GM12874 (cell line): ENCODE data around the gene TMEM184A.

Experiments
- TF ChIP-seq, protein P1 (sequence below): IDR thresholded peaks from 2 replicates; pipeline ENCODE4 v1.5.1; 2011; ENCODE audit warnings: low read depth, mild to moderate bottlenecking, control low read depth, low read length, moderate library complexity; ENCODE audit not compliant: insufficient read depth

TMEM184A gene

GRCh38 chr7:1569833-1570632 lies 14.0 kb upstream of the TMEM184A start, which contains the start of gene PSMG3:
Gene PSMG3, minus strand, starts transcription at chr7:1570032. Its CDS starts 693 bp downstream, at chr7:1569339.
- TF ChIP-seq, protein P1, sequence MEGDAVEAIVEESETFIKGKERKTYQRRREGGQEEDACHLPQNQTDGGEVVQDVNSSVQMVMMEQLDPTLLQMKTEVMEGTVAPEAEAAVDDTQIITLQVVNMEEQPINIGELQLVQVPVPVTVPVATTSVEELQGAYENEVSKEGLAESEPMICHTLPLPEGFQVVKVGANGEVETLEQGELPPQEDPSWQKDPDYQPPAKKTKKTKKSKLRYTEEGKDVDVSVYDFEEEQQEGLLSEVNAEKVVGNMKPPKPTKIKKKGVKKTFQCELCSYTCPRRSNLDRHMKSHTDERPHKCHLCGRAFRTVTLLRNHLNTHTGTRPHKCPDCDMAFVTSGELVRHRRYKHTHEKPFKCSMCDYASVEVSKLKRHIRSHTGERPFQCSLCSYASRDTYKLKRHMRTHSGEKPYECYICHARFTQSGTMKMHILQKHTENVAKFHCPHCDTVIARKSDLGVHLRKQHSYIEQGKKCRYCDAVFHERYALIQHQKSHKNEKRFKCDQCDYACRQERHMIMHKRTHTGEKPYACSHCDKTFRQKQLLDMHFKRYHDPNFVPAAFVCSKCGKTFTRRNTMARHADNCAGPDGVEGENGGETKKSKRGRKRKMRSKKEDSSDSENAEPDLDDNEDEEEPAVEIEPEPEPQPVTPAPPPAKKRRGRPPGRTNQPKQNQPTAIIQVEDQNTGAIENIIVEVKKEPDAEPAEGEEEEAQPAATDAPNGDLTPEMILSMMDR: peak; percentile 32; the same call in 1 of the 2 replicates

- TF ChIP-seq, protein P1: no peak
Measured at GRCh38 chr7:1569440-1569832, 13.4 kb upstream of the TMEM184A start.

- TF ChIP-seq, protein P1: no peak
Measured at GRCh38 chr7:1569016-1569415, 13.0 kb upstream of the TMEM184A start.

DNA sequence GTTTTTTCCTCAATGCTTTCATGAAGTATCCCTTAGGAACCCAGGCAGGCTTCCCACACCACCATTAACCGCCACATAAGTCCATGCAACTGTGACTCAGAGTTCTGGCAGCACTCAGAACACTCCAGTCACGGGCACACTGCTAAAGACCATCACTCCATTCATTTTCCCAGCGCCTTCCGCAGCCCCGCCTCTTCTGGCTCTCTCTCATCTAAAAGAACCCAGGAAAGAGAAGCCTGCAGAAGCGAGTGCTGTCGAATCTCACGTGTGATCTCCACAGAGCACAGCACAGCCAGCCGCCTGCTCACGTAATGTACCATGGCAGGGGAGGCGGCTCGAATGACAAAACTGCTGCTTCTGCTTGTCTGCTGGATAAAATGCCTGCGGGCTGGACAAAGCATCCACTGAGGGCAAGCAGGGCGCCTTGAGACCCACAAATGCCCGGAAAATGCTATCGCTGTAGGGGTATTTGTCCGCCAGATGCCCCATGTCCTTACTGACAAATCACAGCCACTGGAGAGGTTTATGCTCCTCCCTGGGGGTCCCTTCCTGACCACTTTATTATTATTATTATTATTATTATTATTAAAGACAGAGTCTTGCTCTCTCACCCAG lies 12.0 kb upstream of the TMEM184A start:
- TF ChIP-seq, protein P1: no peak

DNA sequence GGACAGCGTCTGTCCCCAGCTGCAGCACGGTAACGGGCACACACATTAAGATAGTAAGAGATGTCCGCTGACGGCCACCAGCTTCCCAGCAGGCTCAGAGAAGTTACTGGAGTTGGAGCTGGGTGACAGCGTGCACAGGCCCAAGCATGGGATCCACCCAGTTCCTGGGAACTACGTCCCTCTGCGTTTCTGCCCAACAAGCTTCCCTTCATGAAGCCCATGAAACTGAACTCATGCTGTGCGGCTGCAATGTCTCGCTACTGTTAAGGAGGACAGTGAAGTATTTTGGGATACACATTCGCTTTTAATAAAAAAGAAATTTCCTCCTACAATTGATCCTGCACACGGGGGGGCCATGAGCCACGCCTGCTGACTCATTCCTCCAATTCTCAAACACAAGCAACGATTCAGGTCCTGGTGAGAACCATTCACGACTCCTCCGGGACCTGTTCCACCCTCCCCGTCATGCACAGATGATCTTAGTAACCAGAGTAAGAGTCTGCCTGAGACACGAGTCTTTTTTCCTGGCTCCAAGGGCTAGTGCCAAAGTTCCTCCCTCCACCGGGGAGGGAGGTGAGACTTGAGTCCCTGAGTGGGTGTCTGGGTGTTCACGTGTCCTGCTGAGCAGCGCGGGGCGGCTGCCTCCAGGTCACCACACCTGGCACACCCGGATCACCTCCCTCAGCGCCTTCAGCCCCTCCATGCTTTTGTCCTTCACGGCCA lies 11.2 kb upstream of the TMEM184A start:
- TF ChIP-seq, protein P1: no peak

- TF ChIP-seq, protein P1: no peak
Measured at GRCh38 chr7:1566687-1567048, 10.7 kb upstream of the TMEM184A start.

DNA sequence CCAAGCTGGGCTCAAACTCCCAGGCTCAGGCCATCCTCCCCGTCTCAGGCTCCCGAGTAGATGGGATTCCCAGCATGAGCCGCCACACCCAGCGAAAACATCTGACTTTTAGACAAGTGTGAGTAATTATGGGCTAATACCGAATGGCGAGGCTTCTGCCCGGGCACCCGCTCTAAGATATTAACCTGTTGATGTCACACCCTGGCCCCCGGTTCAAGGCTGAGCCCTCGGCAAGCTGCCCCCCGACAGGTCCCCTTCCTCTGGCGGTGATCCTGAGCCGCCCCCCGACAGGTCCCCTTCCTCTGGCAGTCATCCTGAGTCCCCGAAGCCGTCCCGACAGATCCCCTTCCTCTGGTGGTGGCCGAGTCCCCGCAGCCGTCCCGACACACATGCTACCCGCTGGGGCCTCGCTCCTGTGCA lies 8.6 kb upstream of the TMEM184A start:
- TF ChIP-seq, protein P1: no peak
